Measurements from ENCODE around the gene TMEM35B.
"Not testable (repeated sequence)": the region's sequence is repeated elsewhere in the genome, so short reads cannot be mapped to it uniquely, and the experiment has no call there.

Gene TMEM35B

DNA sequence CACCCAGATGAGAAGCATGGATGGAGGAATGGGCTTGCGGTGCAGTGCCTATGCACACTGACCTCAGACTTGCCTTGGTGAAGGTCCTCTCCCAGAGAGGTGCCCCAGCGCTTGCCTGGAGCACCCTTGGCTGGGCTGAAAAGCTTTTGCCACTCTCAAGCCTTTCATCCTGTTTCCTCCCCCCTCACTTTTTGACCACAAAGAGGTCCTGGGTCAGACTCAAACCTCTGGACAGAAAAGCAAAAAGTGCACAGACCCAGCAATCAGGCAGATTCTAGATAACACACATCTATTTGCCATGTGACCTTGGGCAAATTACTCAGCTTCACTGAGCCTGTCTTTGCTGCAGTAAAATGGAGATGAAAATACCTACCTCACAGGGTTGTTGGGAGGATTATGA, 7.3 kb downstream of the TMEM35B start:
- H3K27me3 ChIP-seq (ENCODE audit: control insufficient read depth in 1 of 2, insufficient read depth in 2 of 2, low read length in 2 of 2) = no peaks in the 10 kb centered on the region
- no peak overlapping the region for H3K27ac ChIP-seq (ENCODE audit: low read depth, low read length)
- peaks cover 3 to 13% of the 10 kb centered on the region in 2 donors for H3K36me3 ChIP-seq (ENCODE audit: control insufficient read depth in 1 of 2, insufficient read depth in 2 of 2, low read length in 2 of 2)
- no peaks in the 10 kb centered on the region for H3K9me3 ChIP-seq (ENCODE audit: control insufficient read depth in 1 of 2, low read length in 2 of 2)
- H3K4me3 ChIP-seq (ENCODE audit: low read depth in 1 of 2, low read length in 2 of 2) = no peak overlapping the region
- no peaks in the 10 kb centered on the region for H3K4me1 ChIP-seq (ENCODE audit: control insufficient read depth in 1 of 2, insufficient read depth in 2 of 2, low read length in 2 of 2)
- no peak overlapping the region for H3K9ac ChIP-seq (ENCODE audit: low read depth in 1 of 2, low read length in 2 of 2)

DNA sequence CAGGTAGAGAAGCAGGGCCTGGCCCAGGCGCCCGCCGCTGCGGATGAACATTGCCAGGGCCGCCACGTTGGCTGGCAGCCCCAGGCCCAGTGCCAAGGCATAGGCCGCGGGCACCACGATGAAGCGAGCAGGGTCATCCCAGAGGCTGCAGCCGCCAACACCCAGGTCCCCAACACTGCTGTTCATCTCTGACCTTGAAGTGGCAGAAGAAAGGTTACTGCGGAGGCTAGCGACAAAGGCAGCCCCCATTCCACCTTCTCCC, 8.0 kb downstream of the TMEM35B start:
- H3K9me3 ChIP-seq (ENCODE audit: control insufficient read depth in 1 of 2, low read length in 2 of 2) = no peaks in the 10 kb centered on the region
- no peak overlapping the region for H3K27ac ChIP-seq (ENCODE audit: low read depth, low read length)
- H3K9ac ChIP-seq (ENCODE audit: low read depth in 1 of 2, low read length in 2 of 2) = no peak overlapping the region
- no peaks in the 10 kb centered on the region for H3K27me3 ChIP-seq (ENCODE audit: control insufficient read depth in 1 of 2, insufficient read depth in 2 of 2, low read length in 2 of 2)
- peaks cover 3 to 13% of the 10 kb centered on the region in 2 donors for H3K36me3 ChIP-seq (ENCODE audit: control insufficient read depth in 1 of 2, insufficient read depth in 2 of 2, low read length in 2 of 2)
- H3K4me1 ChIP-seq (ENCODE audit: control insufficient read depth in 1 of 2, insufficient read depth in 2 of 2, low read length in 2 of 2) = no peaks in the 10 kb centered on the region
- no peak overlapping the region for H3K4me3 ChIP-seq (ENCODE audit: low read depth in 1 of 2, low read length in 2 of 2)

DNA sequence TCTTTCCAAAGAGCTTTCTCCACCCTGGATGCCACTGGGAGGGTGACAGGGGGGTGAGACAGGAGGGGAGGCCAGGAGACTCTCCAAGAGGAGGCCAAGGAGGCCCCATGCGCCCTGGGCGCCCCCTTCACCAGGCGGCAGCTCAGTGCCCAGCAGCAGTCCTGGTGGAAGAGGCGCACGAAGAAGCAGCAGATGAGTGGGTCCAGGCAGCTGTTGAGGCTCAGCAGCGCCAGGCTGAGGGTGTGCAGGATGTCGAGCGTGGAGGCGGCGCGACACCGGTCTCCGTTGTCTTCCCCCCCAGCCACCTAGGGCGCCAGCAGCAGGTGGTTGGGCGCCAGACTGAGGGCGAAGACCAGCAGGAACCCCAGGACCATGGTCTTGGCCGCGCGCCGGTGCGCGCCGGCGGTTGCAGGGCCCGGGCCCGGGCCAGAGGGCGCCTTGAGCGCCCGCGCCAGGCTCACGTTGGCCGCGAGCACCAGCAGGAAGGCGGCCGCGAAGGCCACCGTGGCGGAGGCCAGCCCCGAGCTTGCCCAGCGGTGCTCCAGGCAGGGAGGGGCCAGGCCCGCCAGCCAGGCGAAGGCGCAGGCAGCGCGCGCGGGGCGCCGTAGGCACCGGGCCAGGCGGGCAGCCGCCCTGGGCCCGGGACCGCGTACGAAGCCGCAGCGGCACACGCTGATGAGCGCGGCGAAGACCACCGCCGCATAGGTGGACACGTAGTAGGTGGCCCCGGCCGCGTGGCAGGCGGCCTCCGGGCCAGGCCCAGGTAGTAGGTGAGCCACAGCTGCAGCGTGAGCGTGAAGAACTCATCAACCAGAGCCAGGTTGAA, 8.6 kb downstream of the TMEM35B start:
- Histone ChIP-seq H3K9me3 (ENCODE audit: control insufficient read depth in 1 of 2, low read length in 2 of 2) (no peaks in the 10 kb centered on the region), H3K4me1 (ENCODE audit: control insufficient read depth in 1 of 2, insufficient read depth in 2 of 2, low read length in 2 of 2) (no peaks in the 10 kb centered on the region), H3K36me3 (ENCODE audit: control insufficient read depth in 1 of 2, insufficient read depth in 2 of 2, low read length in 2 of 2) (peaks cover 3 to 8% of the 10 kb centered on the region in 2 donors), H3K4me3 (ENCODE audit: low read depth in 1 of 2, low read length in 2 of 2) (no peak overlapping the region), H3K9ac (ENCODE audit: low read depth in 1 of 2, low read length in 2 of 2) (no peak overlapping the region), H3K27me3 (ENCODE audit: control insufficient read depth in 1 of 2, insufficient read depth in 2 of 2, low read length in 2 of 2) (no peaks in the 10 kb centered on the region), H3K27ac (ENCODE audit: low read depth, low read length) (no peak overlapping the region)

DNA sequence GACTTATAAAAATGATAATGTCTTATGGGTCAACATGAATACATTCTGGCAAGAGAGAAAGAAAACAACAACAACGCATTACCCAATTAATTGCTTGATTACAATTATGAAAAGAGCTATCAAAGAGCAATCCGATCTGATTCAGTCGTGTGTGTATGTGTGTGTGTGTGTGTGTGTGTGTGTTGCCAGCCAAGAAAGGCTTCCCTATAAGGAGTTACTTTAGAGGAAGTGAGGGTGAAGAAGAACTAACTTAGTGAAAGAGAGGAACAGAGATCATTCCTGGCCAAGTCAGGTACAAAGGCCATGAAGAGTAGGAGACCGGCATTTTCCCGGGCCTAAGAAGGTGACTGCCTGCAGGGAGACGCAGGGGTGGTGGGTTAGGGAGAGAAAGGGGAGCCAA, 9.4 kb downstream of the TMEM35B start:
- no peak overlapping the region for H3K27ac ChIP-seq (ENCODE audit: low read depth, low read length)
- peaks cover 3% of the 10 kb centered on the region in 2 donors for H3K36me3 ChIP-seq (ENCODE audit: control insufficient read depth in 1 of 2, insufficient read depth in 2 of 2, low read length in 2 of 2)
- no peaks in the 10 kb centered on the region for H3K27me3 ChIP-seq (ENCODE audit: control insufficient read depth in 1 of 2, insufficient read depth in 2 of 2, low read length in 2 of 2)
- H3K9ac ChIP-seq (ENCODE audit: low read depth in 1 of 2, low read length in 2 of 2) = no peak overlapping the region
- no peaks in the 10 kb centered on the region for H3K4me1 ChIP-seq (ENCODE audit: control insufficient read depth in 1 of 2, insufficient read depth in 2 of 2, low read length in 2 of 2)
- H3K4me3 ChIP-seq (ENCODE audit: low read depth in 1 of 2, low read length in 2 of 2) = no peak overlapping the region
- H3K9me3 ChIP-seq (ENCODE audit: control insufficient read depth in 1 of 2, low read length in 2 of 2) = no peaks in the 10 kb centered on the region

DNA sequence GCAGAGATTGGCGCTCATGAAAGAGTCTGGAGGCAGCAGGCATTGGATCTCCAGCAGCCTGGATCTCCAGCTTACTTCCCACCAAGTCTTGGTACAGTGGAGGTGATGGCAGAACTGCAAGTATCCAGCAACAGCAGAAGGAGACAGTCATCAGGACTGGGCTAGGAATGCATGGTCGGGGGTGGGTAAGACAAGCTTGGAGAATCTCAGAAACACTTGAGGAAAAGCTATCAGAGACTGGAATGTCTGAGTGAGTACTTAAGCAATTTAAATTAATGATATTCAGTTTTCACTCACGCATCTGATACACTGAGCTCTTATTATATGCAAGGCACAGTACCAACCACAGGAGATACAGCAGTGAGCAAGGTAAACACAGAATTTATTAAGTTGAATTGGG, 9.8 kb downstream of the TMEM35B start:
- no peaks in the 10 kb centered on the region for H3K4me1 ChIP-seq (ENCODE audit: control insufficient read depth in 1 of 2, insufficient read depth in 2 of 2, low read length in 2 of 2)
- no peak overlapping the region for H3K27ac ChIP-seq (ENCODE audit: low read depth, low read length)
- no peaks in the 10 kb centered on the region for H3K9me3 ChIP-seq (ENCODE audit: control insufficient read depth in 1 of 2, low read length in 2 of 2)
- peaks cover 0 to 3% of the 10 kb centered on the region in 2 donors for H3K36me3 ChIP-seq (ENCODE audit: control insufficient read depth in 1 of 2, insufficient read depth in 2 of 2, low read length in 2 of 2)
- H3K9ac ChIP-seq (ENCODE audit: low read depth in 1 of 2, low read length in 2 of 2) = no peak overlapping the region
- H3K27me3 ChIP-seq (ENCODE audit: control insufficient read depth in 1 of 2, insufficient read depth in 2 of 2, low read length in 2 of 2) = no peaks in the 10 kb centered on the region
- no peak overlapping the region for H3K4me3 ChIP-seq (ENCODE audit: low read depth in 1 of 2, low read length in 2 of 2)

DNA sequence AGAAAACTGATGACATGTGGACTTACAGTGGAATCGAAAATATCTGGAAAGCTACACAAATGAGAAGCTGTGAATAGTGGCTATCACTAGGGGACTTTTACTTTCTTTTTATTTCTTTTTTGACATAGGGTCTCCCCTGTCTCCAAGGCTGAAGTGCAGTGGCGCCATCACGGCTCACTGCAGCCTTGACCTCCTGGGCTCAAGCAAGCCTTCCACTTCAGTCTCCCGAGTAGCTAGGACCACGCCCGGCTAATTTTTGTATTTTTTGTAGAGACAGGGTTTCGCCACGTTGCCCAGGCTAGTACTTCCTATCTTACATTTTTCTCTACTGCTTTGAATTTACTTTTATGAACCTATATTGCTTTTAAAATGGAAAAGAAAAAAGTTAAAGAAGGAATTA, 10.5 kb downstream of the TMEM35B start:
- peaks cover 0 to 3% of the 10 kb centered on the region in 2 donors for H3K36me3 ChIP-seq (ENCODE audit: control insufficient read depth in 1 of 2, insufficient read depth in 2 of 2, low read length in 2 of 2)
- no peak overlapping the region for H3K9ac ChIP-seq (ENCODE audit: low read depth in 1 of 2, low read length in 2 of 2)
- H3K27ac ChIP-seq (ENCODE audit: low read depth, low read length) = no peak overlapping the region
- H3K9me3 ChIP-seq (ENCODE audit: control insufficient read depth in 1 of 2, low read length in 2 of 2) = no peaks in the 10 kb centered on the region
- H3K4me3 ChIP-seq (ENCODE audit: low read depth in 1 of 2, low read length in 2 of 2) = no peak overlapping the region
- H3K4me1 ChIP-seq (ENCODE audit: control insufficient read depth in 1 of 2, insufficient read depth in 2 of 2, low read length in 2 of 2) = no peaks in the 10 kb centered on the region
- no peaks in the 10 kb centered on the region for H3K27me3 ChIP-seq (ENCODE audit: control insufficient read depth in 1 of 2, insufficient read depth in 2 of 2, low read length in 2 of 2)

DNA sequence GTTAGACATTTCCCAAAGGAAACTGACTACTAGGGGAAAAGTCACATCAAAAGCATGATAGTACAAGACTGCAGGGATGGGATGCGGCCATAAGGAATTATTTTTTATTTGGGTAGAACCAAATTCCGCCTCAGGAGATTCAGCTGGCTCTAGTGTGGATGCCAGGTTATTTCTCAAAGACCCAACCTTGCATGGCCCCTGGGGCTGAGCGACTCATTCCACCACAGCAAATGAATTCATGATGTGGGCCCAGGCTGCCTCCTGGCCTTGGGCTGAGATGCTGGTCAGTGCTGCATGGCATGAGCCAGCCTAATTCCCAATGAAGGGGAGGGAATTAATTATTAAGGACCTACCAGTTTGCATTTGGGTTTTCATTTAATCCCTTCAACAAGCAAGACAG, 11.8 kb downstream of the TMEM35B start:
- Histone ChIP-seq H3K9ac (ENCODE audit: low read depth in 1 of 2, low read length in 2 of 2) (no peak overlapping the region), H3K9me3 (ENCODE audit: control insufficient read depth in 1 of 2, low read length in 2 of 2) (peaks cover 0 to 3% of the 10 kb centered on the region in 2 donors), H3K36me3 (ENCODE audit: control insufficient read depth in 1 of 2, insufficient read depth in 2 of 2, low read length in 2 of 2) (peaks cover 0 to 3% of the 10 kb centered on the region in 2 donors), H3K4me1 (ENCODE audit: control insufficient read depth in 1 of 2, insufficient read depth in 2 of 2, low read length in 2 of 2) (no peaks in the 10 kb centered on the region), H3K4me3 (ENCODE audit: low read depth in 1 of 2, low read length in 2 of 2) (no peak overlapping the region), H3K27me3 (ENCODE audit: control insufficient read depth in 1 of 2, insufficient read depth in 2 of 2, low read length in 2 of 2) (no peaks in the 10 kb centered on the region), H3K27ac (ENCODE audit: low read depth, low read length) (no peak overlapping the region)

DNA sequence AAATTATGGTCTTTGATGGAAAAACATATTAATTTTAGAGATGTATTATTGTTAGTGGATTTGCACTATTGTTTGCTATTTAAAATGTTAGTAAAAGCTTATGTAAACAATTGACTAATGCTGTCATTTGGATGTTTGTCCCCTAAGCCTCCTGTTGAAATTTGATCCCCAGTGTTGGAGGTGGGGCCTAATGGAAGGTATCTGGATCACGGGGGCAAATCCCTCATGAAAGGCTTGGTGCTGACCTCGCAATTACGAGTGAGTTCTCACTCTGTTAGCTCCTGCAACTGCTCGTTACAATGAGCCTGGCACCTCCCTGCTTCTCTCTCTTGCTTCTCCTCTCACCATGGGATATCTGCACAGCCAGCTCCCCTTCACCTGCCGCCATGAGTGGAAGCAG, 14.3 kb downstream of the TMEM35B start:
- no peaks in the 10 kb centered on the region for H3K36me3 ChIP-seq (ENCODE audit: control insufficient read depth in 1 of 2, insufficient read depth in 2 of 2, low read length in 2 of 2)
- no peak overlapping the region for H3K9ac ChIP-seq (ENCODE audit: low read depth in 1 of 2, low read length in 2 of 2)
- no peak overlapping the region for H3K27ac ChIP-seq (ENCODE audit: low read depth, low read length)
- H3K4me1 ChIP-seq (ENCODE audit: control insufficient read depth in 1 of 2, insufficient read depth in 2 of 2, low read length in 2 of 2) = no peaks in the 10 kb centered on the region
- no peaks in the 10 kb centered on the region for H3K27me3 ChIP-seq (ENCODE audit: control insufficient read depth in 1 of 2, insufficient read depth in 2 of 2, low read length in 2 of 2)
- H3K4me3 ChIP-seq (ENCODE audit: low read depth in 1 of 2, low read length in 2 of 2) = no peak overlapping the region
- peaks cover 0 to 3% of the 10 kb centered on the region in 2 donors for H3K9me3 ChIP-seq (ENCODE audit: control insufficient read depth in 1 of 2, low read length in 2 of 2)

DNA sequence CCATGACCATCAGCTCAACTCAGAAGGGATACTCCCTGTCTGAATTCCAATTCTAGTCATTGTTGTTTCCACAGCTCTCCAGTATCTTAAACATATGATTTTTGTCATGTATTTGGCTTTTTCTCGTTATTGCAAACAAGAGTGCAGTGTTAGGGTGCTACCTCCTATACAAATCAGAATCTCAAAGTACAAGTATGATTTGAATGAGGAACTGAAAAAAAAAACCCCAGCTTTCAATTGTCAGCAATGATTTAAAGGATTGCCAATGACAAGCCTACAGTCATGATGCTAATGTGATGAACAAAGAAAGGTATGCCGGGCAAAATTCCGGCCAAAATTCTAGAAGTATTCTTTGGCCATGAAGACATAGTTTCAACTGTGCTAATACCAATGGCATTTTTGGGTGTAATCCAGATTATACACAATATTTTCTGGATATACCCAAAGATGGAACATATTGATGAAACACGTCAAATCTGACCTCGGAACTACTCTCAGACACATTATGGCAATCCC, 14.9 kb downstream of the TMEM35B start:
- Histone ChIP-seq H3K27ac (ENCODE audit: low read depth, low read length) (no peak overlapping the region), H3K4me3 (ENCODE audit: low read depth in 1 of 2, low read length in 2 of 2) (no peak overlapping the region), H3K4me1 (ENCODE audit: control insufficient read depth in 1 of 2, insufficient read depth in 2 of 2, low read length in 2 of 2) (no peaks in the 10 kb centered on the region), H3K9me3 (ENCODE audit: control insufficient read depth in 1 of 2, low read length in 2 of 2) (peaks cover 0 to 3% of the 10 kb centered on the region in 2 donors), H3K36me3 (ENCODE audit: control insufficient read depth in 1 of 2, insufficient read depth in 2 of 2, low read length in 2 of 2) (no peaks in the 10 kb centered on the region), H3K27me3 (ENCODE audit: control insufficient read depth in 1 of 2, insufficient read depth in 2 of 2, low read length in 2 of 2) (no peaks in the 10 kb centered on the region), H3K9ac (ENCODE audit: low read depth in 1 of 2, low read length in 2 of 2) (no peak overlapping the region)

DNA sequence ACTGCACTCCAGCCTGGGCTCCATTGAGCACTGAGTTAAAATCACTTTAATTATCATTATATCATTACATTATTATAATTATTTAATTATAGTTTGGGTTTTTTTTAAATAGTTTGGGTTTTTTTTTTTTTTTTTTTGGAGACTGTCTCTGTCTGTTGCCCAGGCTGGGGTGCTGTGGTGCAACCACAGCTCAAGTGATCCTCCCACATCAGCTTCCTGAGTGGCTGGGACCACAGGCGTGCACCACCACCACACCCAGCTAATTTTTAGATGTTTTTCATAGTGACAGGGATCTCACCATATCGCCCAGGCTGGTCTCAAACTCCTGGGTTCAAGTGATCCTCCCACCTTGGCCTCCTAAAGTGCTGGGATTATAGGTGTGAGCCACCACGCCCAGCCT, 16.9 kb downstream of the TMEM35B start:
- H3K4me1 ChIP-seq (ENCODE audit: control insufficient read depth in 1 of 2, insufficient read depth in 2 of 2, low read length in 2 of 2); H3K27me3 ChIP-seq (ENCODE audit: control insufficient read depth in 1 of 2, insufficient read depth in 2 of 2, low read length in 2 of 2); H3K9ac ChIP-seq (ENCODE audit: low read depth in 1 of 2, low read length in 2 of 2); H3K4me3 ChIP-seq (ENCODE audit: low read depth in 1 of 2, low read length in 2 of 2); H3K9me3 ChIP-seq (ENCODE audit: control insufficient read depth in 1 of 2, low read length in 2 of 2); H3K27ac ChIP-seq (ENCODE audit: low read depth, low read length); H3K36me3 ChIP-seq (ENCODE audit: control insufficient read depth in 1 of 2, insufficient read depth in 2 of 2, low read length in 2 of 2): not testable (repeated sequence)
